Measurements from ENCODE around the gene PCDH10.

DNA sequence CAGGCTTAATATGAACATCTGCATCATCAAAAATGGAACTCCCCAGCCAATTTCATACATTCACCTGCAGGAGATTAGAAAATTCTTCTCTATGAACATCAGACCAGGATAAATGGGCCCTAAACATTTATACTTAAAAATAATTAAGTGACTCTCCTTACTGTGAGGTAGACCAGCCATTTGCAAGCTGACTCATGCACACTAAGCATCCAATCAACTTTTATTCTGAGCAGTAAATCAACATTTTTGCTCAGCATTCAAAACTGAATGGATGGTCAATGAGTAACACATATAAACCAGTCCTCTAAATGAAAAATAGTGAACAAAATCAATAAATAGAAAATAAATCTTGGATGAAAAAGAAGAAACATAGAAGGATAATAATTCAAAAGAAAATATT is 19.9 kb upstream of the PCDH10 start:
- TF ChIP-seq, protein P1, sequence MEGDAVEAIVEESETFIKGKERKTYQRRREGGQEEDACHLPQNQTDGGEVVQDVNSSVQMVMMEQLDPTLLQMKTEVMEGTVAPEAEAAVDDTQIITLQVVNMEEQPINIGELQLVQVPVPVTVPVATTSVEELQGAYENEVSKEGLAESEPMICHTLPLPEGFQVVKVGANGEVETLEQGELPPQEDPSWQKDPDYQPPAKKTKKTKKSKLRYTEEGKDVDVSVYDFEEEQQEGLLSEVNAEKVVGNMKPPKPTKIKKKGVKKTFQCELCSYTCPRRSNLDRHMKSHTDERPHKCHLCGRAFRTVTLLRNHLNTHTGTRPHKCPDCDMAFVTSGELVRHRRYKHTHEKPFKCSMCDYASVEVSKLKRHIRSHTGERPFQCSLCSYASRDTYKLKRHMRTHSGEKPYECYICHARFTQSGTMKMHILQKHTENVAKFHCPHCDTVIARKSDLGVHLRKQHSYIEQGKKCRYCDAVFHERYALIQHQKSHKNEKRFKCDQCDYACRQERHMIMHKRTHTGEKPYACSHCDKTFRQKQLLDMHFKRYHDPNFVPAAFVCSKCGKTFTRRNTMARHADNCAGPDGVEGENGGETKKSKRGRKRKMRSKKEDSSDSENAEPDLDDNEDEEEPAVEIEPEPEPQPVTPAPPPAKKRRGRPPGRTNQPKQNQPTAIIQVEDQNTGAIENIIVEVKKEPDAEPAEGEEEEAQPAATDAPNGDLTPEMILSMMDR (IDR thresholded peaks at IDR 0.05): no peak
- TF ChIP-seq POLR2A (IDR thresholded peaks at IDR 0.05): no peak

Measured in right lobe of liver (tissue), 4 donors.